ENCODE data around the gene RPL22L1. TPM values are rescaled to one million over a fixed set of nuclear protein-coding genes. Genes with fewer than 3 reads are reported as not detected.

RPL22L1 gene
- polyA plus RNA-seq, 1 donor from 2014 or later = 86.6 TPM

GRCh38 chr3:170905862-170906261, 35.9 kb upstream of the RPL22L1 start:
- Histone ChIP-seq H3K9ac (ENCODE audit: low read length) (no peak overlapping the region), H3K4me2 (ENCODE audit: low read length) (no peak overlapping the region), H3K9me2 (ENCODE audit: insufficient read depth, low read length) (no peaks in the 10 kb centered on the region), H3K79me2 (replicated peaks; ENCODE audit: insufficient read depth, low read length) (no peaks in the 10 kb centered on the region), H3K36me3 (ENCODE audit: insufficient read depth, low read length) (no peaks in the 10 kb centered on the region), H3K9me3 (ENCODE audit: low read length) (peaks cover 2% of the 10 kb centered on the region), H3K4me3 (ENCODE audit: low read length) (no peak overlapping the region), H3K27me3 (ENCODE audit: insufficient read depth, low read depth, low read length) (peaks cover 11% of the 10 kb centered on the region), H3K27ac (ENCODE audit: low read length) (no peak overlapping the region), H4K20me1 (ENCODE audit: insufficient read depth) (no peaks in the 10 kb centered on the region), H2AFZ (ENCODE audit: low read depth, low read length) (no peak overlapping the region), H3F3A (ENCODE audit: insufficient read depth, low read length, poor library complexity, severe bottlenecking) (no peaks in the 10 kb centered on the region)
- TF ChIP-seq EZH2 (IDR thresholded peaks at IDR 0.05; ENCODE audit: borderline replicate concordance, insufficient read depth, low read length, poor library complexity, severe bottlenecking) (no peak), RAD21 (conservative IDR thresholded peaks at IDR 0.05) (no peak), MXI1 (conservative IDR thresholded peaks at IDR 0.05; ENCODE audit: poor library complexity, severe bottlenecking) (no peak), POLR2AphosphoS5 (IDR thresholded peaks at IDR 0.05) (no peak), TAF1 (IDR thresholded peaks at IDR 0.05; ENCODE audit: low read depth) (no peak), SMC3 (conservative IDR thresholded peaks at IDR 0.05; ENCODE audit: poor library complexity) (no peak), EP300 (conservative IDR thresholded peaks at IDR 0.05; ENCODE audit: poor library complexity, severe bottlenecking) (no peak)
- TF ChIP-seq, protein P1, sequence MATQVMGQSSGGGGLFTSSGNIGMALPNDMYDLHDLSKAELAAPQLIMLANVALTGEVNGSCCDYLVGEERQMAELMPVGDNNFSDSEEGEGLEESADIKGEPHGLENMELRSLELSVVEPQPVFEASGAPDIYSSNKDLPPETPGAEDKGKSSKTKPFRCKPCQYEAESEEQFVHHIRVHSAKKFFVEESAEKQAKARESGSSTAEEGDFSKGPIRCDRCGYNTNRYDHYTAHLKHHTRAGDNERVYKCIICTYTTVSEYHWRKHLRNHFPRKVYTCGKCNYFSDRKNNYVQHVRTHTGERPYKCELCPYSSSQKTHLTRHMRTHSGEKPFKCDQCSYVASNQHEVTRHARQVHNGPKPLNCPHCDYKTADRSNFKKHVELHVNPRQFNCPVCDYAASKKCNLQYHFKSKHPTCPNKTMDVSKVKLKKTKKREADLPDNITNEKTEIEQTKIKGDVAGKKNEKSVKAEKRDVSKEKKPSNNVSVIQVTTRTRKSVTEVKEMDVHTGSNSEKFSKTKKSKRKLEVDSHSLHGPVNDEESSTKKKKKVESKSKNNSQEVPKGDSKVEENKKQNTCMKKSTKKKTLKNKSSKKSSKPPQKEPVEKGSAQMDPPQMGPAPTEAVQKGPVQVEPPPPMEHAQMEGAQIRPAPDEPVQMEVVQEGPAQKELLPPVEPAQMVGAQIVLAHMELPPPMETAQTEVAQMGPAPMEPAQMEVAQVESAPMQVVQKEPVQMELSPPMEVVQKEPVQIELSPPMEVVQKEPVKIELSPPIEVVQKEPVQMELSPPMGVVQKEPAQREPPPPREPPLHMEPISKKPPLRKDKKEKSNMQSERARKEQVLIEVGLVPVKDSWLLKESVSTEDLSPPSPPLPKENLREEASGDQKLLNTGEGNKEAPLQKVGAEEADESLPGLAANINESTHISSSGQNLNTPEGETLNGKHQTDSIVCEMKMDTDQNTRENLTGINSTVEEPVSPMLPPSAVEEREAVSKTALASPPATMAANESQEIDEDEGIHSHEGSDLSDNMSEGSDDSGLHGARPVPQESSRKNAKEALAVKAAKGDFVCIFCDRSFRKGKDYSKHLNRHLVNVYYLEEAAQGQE (IDR thresholded peaks at IDR 0.05; ENCODE audit: borderline replicate concordance) = no peak
- TF ChIP-seq, protein P2, sequence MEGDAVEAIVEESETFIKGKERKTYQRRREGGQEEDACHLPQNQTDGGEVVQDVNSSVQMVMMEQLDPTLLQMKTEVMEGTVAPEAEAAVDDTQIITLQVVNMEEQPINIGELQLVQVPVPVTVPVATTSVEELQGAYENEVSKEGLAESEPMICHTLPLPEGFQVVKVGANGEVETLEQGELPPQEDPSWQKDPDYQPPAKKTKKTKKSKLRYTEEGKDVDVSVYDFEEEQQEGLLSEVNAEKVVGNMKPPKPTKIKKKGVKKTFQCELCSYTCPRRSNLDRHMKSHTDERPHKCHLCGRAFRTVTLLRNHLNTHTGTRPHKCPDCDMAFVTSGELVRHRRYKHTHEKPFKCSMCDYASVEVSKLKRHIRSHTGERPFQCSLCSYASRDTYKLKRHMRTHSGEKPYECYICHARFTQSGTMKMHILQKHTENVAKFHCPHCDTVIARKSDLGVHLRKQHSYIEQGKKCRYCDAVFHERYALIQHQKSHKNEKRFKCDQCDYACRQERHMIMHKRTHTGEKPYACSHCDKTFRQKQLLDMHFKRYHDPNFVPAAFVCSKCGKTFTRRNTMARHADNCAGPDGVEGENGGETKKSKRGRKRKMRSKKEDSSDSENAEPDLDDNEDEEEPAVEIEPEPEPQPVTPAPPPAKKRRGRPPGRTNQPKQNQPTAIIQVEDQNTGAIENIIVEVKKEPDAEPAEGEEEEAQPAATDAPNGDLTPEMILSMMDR (IDR thresholded peaks at IDR 0.05; ENCODE audit: poor library complexity, severe bottlenecking) = no peak

- Histone ChIP-seq H4K20me1 (ENCODE audit: insufficient read depth) (no peaks in the 10 kb centered on the region), H3K4me2 (ENCODE audit: low read length) (no peak overlapping the region), H3K79me2 (replicated peaks; ENCODE audit: insufficient read depth, low read length) (no peaks in the 10 kb centered on the region), H3K27ac (ENCODE audit: low read length) (no peak overlapping the region), H3K9ac (ENCODE audit: low read length) (no peak overlapping the region), H3K27me3 (ENCODE audit: insufficient read depth, low read depth, low read length) (peaks cover 6% of the 10 kb centered on the region), H3K9me2 (ENCODE audit: insufficient read depth, low read length) (no peaks in the 10 kb centered on the region), H3K9me3 (ENCODE audit: low read length) (no peaks in the 10 kb centered on the region), H3K36me3 (ENCODE audit: insufficient read depth, low read length) (no peaks in the 10 kb centered on the region), H3F3A (ENCODE audit: insufficient read depth, low read length, poor library complexity, severe bottlenecking) (no peaks in the 10 kb centered on the region), H2AFZ (ENCODE audit: low read depth, low read length) (no peak overlapping the region), H3K4me3 (ENCODE audit: low read length) (no peak overlapping the region)
- TF ChIP-seq SMC3 (conservative IDR thresholded peaks at IDR 0.05; ENCODE audit: poor library complexity) = no peak
- no peak for TF ChIP-seq EZH2 (IDR thresholded peaks at IDR 0.05; ENCODE audit: borderline replicate concordance, insufficient read depth, low read length, poor library complexity, severe bottlenecking)
- no peak for TF ChIP-seq EP300 (conservative IDR thresholded peaks at IDR 0.05; ENCODE audit: poor library complexity, severe bottlenecking)
- TF ChIP-seq RAD21 (conservative IDR thresholded peaks at IDR 0.05) = no peak
- TF ChIP-seq, protein P1 (IDR thresholded peaks at IDR 0.05; ENCODE audit: borderline replicate concordance) = no peak
- TF ChIP-seq MXI1 (conservative IDR thresholded peaks at IDR 0.05; ENCODE audit: poor library complexity, severe bottlenecking) = no peak
- no peak for TF ChIP-seq TAF1 (IDR thresholded peaks at IDR 0.05; ENCODE audit: low read depth)
Observed at GRCh38 chr3:170903123-170903522, 33.1 kb upstream of the RPL22L1 start.

All from neural cell (in vitro differentiated cells).